ENCODE measurements around the gene HTD2. TPM values are rescaled to one million over a fixed set of nuclear protein-coding genes. Genes with fewer than 3 reads are reported as not detected.

HTD2 gene
- total RNA-seq, 2 donors from 2014 or later, result 8.5 to 10.3 TPM

GRCh38 chr3:58323529-58324390 is 17.4 kb downstream of the HTD2 start:
- no peaks in the 10 kb centered on the region for H3K36me3 Mint-ChIP-seq
- peak; percentile 81 to 88 for ATAC-seq
- no peak for DNase-seq (ENCODE audit: low spot score in 2 of 2)
- peak overlapping the region; percentile 81 to 87 for H3K27ac Mint-ChIP-seq
- H3K9me3 Mint-ChIP-seq, result no peaks in the 10 kb centered on the region

- Mint-ChIP-seq H3K27ac (peak overlapping the region; percentile 86 to 87), H3K36me3 (no peaks in the 10 kb centered on the region), H3K9me3 (no peaks in the 10 kb centered on the region)
- ATAC-seq, result peak; percentile 50 to 60
- no peak for DNase-seq (ENCODE audit: low spot score in 2 of 2)
Observed at GRCh38 chr3:58324391-58325390, 18.4 kb downstream of the HTD2 start.

- Mint-ChIP-seq H3K9me3 (no peaks in the 10 kb centered on the region), H3K27ac (peak overlapping the region; percentile 86 to 87), H3K36me3 (no peaks in the 10 kb centered on the region)
- no peak for ATAC-seq
- no peak for DNase-seq (ENCODE audit: low spot score in 2 of 2)
Observed at GRCh38 chr3:58325525-58325992, 19.2 kb downstream of the HTD2 start.

- Mint-ChIP-seq H3K9me3 (no peaks in the 10 kb centered on the region), H3K27ac (no peak overlapping the region), H3K36me3 (no peaks in the 10 kb centered on the region)
- no peak for ATAC-seq
- no peak for DNase-seq (ENCODE audit: low spot score in 2 of 2)
Observed at GRCh38 chr3:58326267-58326900, 20.1 kb downstream of the HTD2 start.

- ATAC-seq (no peak), DNase-seq (ENCODE audit: low spot score in 2 of 2) (no peak)
- H3K27ac Mint-ChIP-seq, result peak overlapping the region in 1 of 2 donors; percentile 56
- H3K9me3 Mint-ChIP-seq, result no peaks in the 10 kb centered on the region
- peaks cover 0 to 4% of the 10 kb centered on the region in 2 donors for H3K36me3 Mint-ChIP-seq
Observed at GRCh38 chr3:58329150-58329921, 23.0 kb downstream of the HTD2 start.

- H3K9me3 Mint-ChIP-seq, result no peaks in the 10 kb centered on the region
- DNase-seq (ENCODE audit: low spot score in 2 of 2), result no peak
- H3K27ac Mint-ChIP-seq, result no peak overlapping the region
- H3K36me3 Mint-ChIP-seq, result peaks cover 0 to 4% of the 10 kb centered on the region in 2 donors
- ATAC-seq, result no peak
Observed at GRCh38 chr3:58329922-58330413, 23.6 kb downstream of the HTD2 start.

- ATAC-seq (no peak), DNase-seq (ENCODE audit: low spot score in 2 of 2) (no peak)
- Mint-ChIP-seq H3K9me3 (no peaks in the 10 kb centered on the region), H3K36me3 (peaks cover 0 to 10% of the 10 kb centered on the region in 2 donors), H3K27ac (peak overlapping the region in 1 of 2 donors; percentile 46)
Observed at GRCh38 chr3:58331593-58332152, 25.4 kb downstream of the HTD2 start.

GRCh38 chr3:58332575-58333188 is 26.4 kb downstream of the HTD2 start, which contains the start of gene PXK:
Gene PXK, plus strand, starts transcription at chr3:58332892. Its CDS starts 97 bp downstream, at chr3:58332989.
- peaks cover 0 to 10% of the 10 kb centered on the region in 2 donors for H3K36me3 Mint-ChIP-seq
- peak; percentile 72 to 90 for ATAC-seq
- no peaks in the 10 kb centered on the region for H3K9me3 Mint-ChIP-seq
- peak within 1 kb of the TSS; percentile 79 to 96 for H3K27ac Mint-ChIP-seq
- DNase-seq (ENCODE audit: low spot score in 2 of 2), result peak; percentile 67 to 85

GRCh38 chr3:58333206-58334012 is 27.1 kb downstream of the HTD2 start:
- Mint-ChIP-seq H3K9me3 (no peaks in the 10 kb centered on the region), H3K27ac (peak overlapping the region; percentile 79 to 96), H3K36me3 (peaks cover 0 to 10% of the 10 kb centered on the region in 2 donors)
- ATAC-seq (peak; percentile 35 to 43), DNase-seq (ENCODE audit: low spot score in 2 of 2) (peak in 1 of 2 donors; percentile 29)

GRCh38 chr3:58334013-58334321 is 27.6 kb downstream of the HTD2 start:
- DNase-seq (ENCODE audit: low spot score in 2 of 2), result no peak

GRCh38 chr3:58334506-58334884 is 28.2 kb downstream of the HTD2 start:
- DNase-seq (ENCODE audit: low spot score in 2 of 2) (no peak), ATAC-seq (no peak)
- peaks cover 0 to 10% of the 10 kb centered on the region in 2 donors for H3K36me3 Mint-ChIP-seq
- peak overlapping the region; percentile 72 to 78 for H3K27ac Mint-ChIP-seq
- no peaks in the 10 kb centered on the region for H3K9me3 Mint-ChIP-seq

More at GRCh38 chr3:58334013-58334321, 27.6 kb downstream of the HTD2 start:
- Mint-ChIP-seq H3K27ac (peak overlapping the region; percentile 47 to 79), H3K36me3 (peaks cover 0 to 10% of the 10 kb centered on the region in 2 donors), H3K9me3 (no peaks in the 10 kb centered on the region)
- no peak for ATAC-seq

GRCh38 chr3:58335652-58335947 is 29.3 kb downstream of the HTD2 start:
- peaks cover 0 to 10% of the 10 kb centered on the region in 2 donors for H3K36me3 Mint-ChIP-seq
- H3K9me3 Mint-ChIP-seq, result no peaks in the 10 kb centered on the region
- DNase-seq (ENCODE audit: low spot score in 2 of 2) (no peak), ATAC-seq (no peak)
- peak overlapping the region; percentile 78 to 96 for H3K27ac Mint-ChIP-seq

- Mint-ChIP-seq H3K9me3 (no peaks in the 10 kb centered on the region), H3K27ac (peak overlapping the region in 1 of 2 donors; percentile 78), H3K36me3 (peaks cover 0 to 10% of the 10 kb centered on the region in 2 donors)
- DNase-seq (ENCODE audit: low spot score in 2 of 2), result no peak
- peak in 1 of 2 donors; percentile 37 for ATAC-seq
Observed at GRCh38 chr3:58336135-58336882, 30.0 kb downstream of the HTD2 start.

GRCh38 chr3:58337190-58337589 is 30.9 kb downstream of the HTD2 start:
- ATAC-seq (no peak), DNase-seq (ENCODE audit: low spot score in 2 of 2) (no peak)
- Mint-ChIP-seq H3K9me3 (no peaks in the 10 kb centered on the region), H3K27ac (no peak overlapping the region), H3K36me3 (peaks cover 0 to 10% of the 10 kb centered on the region in 2 donors)
